ENCODE results near the gene SLC2A6. TPM values are rescaled to one million over a fixed set of nuclear protein-coding genes. Genes with fewer than 3 reads are reported as not detected.

SLC2A6 gene
- polyA plus RNA-seq, 1 experiment = 1.7 TPM

DNA sequence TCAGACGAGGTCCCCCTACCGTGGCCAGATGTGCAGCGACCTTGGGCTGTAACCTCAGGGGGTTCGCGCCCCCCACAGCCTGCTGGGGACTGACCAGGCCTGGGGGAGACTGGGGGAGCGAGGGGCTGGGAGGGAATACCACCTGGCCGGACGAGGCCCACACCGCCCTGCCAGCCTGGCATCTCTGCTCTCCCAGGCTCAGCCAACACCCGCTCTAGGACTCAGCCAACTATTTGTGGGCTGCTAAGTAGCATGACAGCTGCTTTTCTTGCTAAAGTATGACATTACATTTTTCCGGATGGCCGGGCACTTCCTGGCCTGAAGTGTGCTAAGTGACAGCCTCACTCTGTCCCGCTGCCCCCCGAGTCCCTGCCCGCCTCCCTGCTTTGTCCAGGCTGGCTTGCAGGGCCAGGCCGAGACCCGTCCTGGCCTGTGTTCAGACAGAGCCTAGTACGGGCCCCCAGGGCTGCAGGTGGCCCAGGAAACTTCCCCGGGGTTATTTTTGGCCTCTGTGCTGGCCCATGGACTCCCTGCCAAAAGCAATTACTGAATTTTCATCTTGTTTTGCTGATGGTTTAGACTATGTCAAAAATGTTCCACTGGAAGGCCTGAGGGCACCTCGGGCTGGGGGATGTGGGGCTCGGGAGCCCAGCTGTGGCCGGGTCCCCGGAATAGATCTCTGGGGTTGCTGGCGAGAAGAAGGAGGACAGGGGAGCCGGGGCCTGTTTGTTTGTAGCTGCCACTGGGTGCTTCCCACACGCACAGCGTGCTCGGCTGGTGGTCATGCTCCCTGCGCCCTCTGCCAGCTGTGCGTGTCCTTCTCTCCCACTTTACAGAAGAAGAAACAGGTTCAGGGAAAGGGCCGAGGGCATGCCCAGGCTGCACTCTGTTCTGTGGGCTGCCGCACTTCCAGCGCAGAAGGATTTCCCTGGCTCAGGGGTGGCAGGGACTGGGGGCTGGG lies 13.4 kb upstream of the SLC2A6 start:
- ChIA-PET CTCF (no interaction called here), POLR2A (no interaction called here)
- Histone ChIP-seq H3K9me3 (ENCODE audit: control insufficient read depth, insufficient read depth, low read length) (peaks cover 3% of the 10 kb centered on the region), H3K27ac (ENCODE audit: low read depth, low read length) (no peak overlapping the region), H3K27me3 (ENCODE audit: control insufficient read depth, insufficient read depth, low read length) (peaks cover 50% of the 10 kb centered on the region), H3K4me3 (ENCODE audit: low read depth, low read length) (no peak overlapping the region)
- no peak for DNase-seq (ENCODE audit: low read depth, low spot score)
- no peak for TF ChIP-seq CTCF (IDR thresholded peaks at IDR 0.05; ENCODE audit: low read depth, low read length)

DNA sequence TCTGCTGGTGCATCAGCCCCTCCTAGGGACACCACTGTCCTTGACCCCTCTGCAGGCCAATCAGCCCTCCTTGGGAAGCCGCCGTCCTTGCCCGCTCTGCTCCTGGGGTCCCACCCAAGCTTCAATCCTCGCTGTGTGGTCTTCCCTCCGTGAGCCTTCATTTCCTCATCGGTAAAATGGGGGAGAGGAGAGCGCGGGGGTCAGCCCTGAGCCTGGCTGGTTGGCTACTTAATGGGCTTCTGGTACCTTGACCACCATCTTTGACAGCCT lies 12.7 kb upstream of the SLC2A6 start:
- Histone ChIP-seq H3K9me3 (ENCODE audit: control insufficient read depth, insufficient read depth, low read length) (peaks cover 3% of the 10 kb centered on the region), H3K27me3 (ENCODE audit: control insufficient read depth, insufficient read depth, low read length) (peaks cover 42% of the 10 kb centered on the region), H3K4me3 (ENCODE audit: low read depth, low read length) (no peak overlapping the region), H3K27ac (ENCODE audit: low read depth, low read length) (no peak overlapping the region)
- POLR2A ChIA-PET = no interaction called here
- no peak for TF ChIP-seq CTCF (IDR thresholded peaks at IDR 0.05; ENCODE audit: low read depth, low read length)
- DNase-seq (ENCODE audit: low read depth, low spot score) = no peak
- CTCF ChIA-PET = no interaction called here

GRCh38 chr9:133490865-133491655 lies 12.2 kb upstream of the SLC2A6 start:
- Histone ChIP-seq H3K4me3 (ENCODE audit: low read depth, low read length) (no peak overlapping the region), H3K9me3 (ENCODE audit: control insufficient read depth, insufficient read depth, low read length) (peaks cover 3% of the 10 kb centered on the region), H3K27ac (ENCODE audit: low read depth, low read length) (no peak overlapping the region), H3K27me3 (ENCODE audit: control insufficient read depth, insufficient read depth, low read length) (peaks cover 38% of the 10 kb centered on the region)
- no peak for TF ChIP-seq CTCF (IDR thresholded peaks at IDR 0.05; ENCODE audit: low read depth, low read length)
- POLR2A ChIA-PET = no interaction called here
- CTCF ChIA-PET = interaction anchor here (0.7 kb wide), 1 partner anchor 156 kb away, joined by 5 read pairs; no protein-coding TSS in a partner anchor
- no peak for DNase-seq (ENCODE audit: low read depth, low spot score)

DNA sequence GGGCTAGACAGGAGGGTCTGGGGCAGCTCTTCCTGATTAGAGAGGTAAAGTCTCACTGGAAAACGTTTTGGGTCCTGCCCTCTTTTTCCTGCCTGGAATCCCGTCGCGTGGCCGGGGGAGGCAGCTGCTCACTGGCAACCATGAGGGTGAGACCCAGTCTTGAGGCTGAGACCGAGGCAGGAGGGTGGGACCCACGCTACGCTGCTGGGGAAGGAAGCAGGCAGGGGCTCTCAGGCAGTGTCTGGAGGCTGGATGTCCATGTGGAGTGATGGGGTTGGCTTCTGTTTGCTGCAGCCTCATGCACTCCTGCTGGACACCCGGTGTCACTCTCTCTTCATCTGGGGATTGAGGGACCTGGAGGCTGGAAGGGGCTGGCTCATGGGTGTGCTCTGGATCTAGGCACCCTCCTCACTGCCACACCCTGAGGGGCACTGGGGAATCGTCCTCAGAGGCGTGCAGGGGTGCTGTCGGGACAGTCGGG lies 11.3 kb upstream of the SLC2A6 start:
- no peak for DNase-seq (ENCODE audit: low read depth, low spot score)
- H3K27ac ChIP-seq (ENCODE audit: low read depth, low read length) = no peak overlapping the region
- CTCF ChIA-PET = no interaction called here
- peaks cover 39% of the 10 kb centered on the region for H3K27me3 ChIP-seq (ENCODE audit: control insufficient read depth, insufficient read depth, low read length)
- no peak for TF ChIP-seq CTCF (IDR thresholded peaks at IDR 0.05; ENCODE audit: low read depth, low read length)
- H3K9me3 ChIP-seq (ENCODE audit: control insufficient read depth, insufficient read depth, low read length) = peaks cover 3% of the 10 kb centered on the region; the same call in 1 of the 2 replicates
- POLR2A ChIA-PET = no interaction called here
- no peak overlapping the region for H3K4me3 ChIP-seq (ENCODE audit: low read depth, low read length)

All from AG04450 (cell line).